ENCODE results near the gene LRRC4C. TPM values are rescaled to one million over a fixed set of nuclear protein-coding genes. Genes with fewer than 3 reads are reported as not detected.
"Not testable (repeated sequence)": the region's sequence is repeated elsewhere in the genome, so short reads cannot be mapped to it uniquely, and the experiment has no call there.

The LRRC4C gene
- polyA plus RNA-seq, 1 experiment = 0.02 TPM

GRCh38 chr11:40203606-40204005, 1255.8 kb downstream of the LRRC4C start:
- TF ChIP-seq CTCF (IDR thresholded peaks at IDR 0.05; ENCODE audit: low read depth, low read length) = no peak
- CTCF ChIA-PET = no interaction called here
- Histone ChIP-seq H3K4me3 (ENCODE audit: low read depth, low read length) (no peak overlapping the region), H3K27ac (ENCODE audit: low read depth, low read length) (no peak overlapping the region), H3K27me3 (ENCODE audit: control insufficient read depth, insufficient read depth, low read length) (no peaks in the 10 kb centered on the region), H3K9me3 (ENCODE audit: control insufficient read depth, insufficient read depth, low read length) (no peaks in the 10 kb centered on the region)
- POLR2A ChIA-PET = no interaction called here
- no peak for DNase-seq (ENCODE audit: low read depth, low spot score)

- Histone ChIP-seq H3K4me3 (ENCODE audit: low read depth, low read length) (no peak overlapping the region), H3K27ac (ENCODE audit: low read depth, low read length) (no peak overlapping the region), H3K9me3 (ENCODE audit: control insufficient read depth, insufficient read depth, low read length) (no peaks in the 10 kb centered on the region), H3K27me3 (ENCODE audit: control insufficient read depth, insufficient read depth, low read length) (no peaks in the 10 kb centered on the region)
- DNase-seq (ENCODE audit: low read depth, low spot score) = no peak
- TF ChIP-seq CTCF (IDR thresholded peaks at IDR 0.05; ENCODE audit: low read depth, low read length) = no peak
- ChIA-PET CTCF (no interaction called here), POLR2A (no interaction called here)
These were observed 1256.7 kb downstream of the LRRC4C start for GRCh38 chr11:40202589-40203270.

GRCh38 chr11:40192590-40192989, 1266.9 kb downstream of the LRRC4C start:
- H3K9me3 ChIP-seq (ENCODE audit: control insufficient read depth, insufficient read depth, low read length); H3K27ac ChIP-seq (ENCODE audit: low read depth, low read length); DNase-seq (ENCODE audit: low read depth, low spot score); H3K27me3 ChIP-seq (ENCODE audit: control insufficient read depth, insufficient read depth, low read length); H3K4me3 ChIP-seq (ENCODE audit: low read depth, low read length); CTCF ChIA-PET; POLR2A ChIA-PET: not testable (repeated sequence)

GRCh38 chr11:40190294-40190693, 1269.2 kb downstream of the LRRC4C start:
- no peak overlapping the region for H3K4me3 ChIP-seq (ENCODE audit: low read depth, low read length)
- DNase-seq (ENCODE audit: low read depth, low spot score) = no peak
- no peak overlapping the region for H3K27ac ChIP-seq (ENCODE audit: low read depth, low read length)
- peaks cover 3% of the 10 kb centered on the region; the same call in 1 of the 2 replicates for H3K9me3 ChIP-seq (ENCODE audit: control insufficient read depth, insufficient read depth, low read length)
- no peak for TF ChIP-seq CTCF (IDR thresholded peaks at IDR 0.05; ENCODE audit: low read depth, low read length)
- no peaks in the 10 kb centered on the region for H3K27me3 ChIP-seq (ENCODE audit: control insufficient read depth, insufficient read depth, low read length)
- ChIA-PET POLR2A (no interaction called here), CTCF (no interaction called here)

GRCh38 chr11:40188848-40189247, 1270.6 kb downstream of the LRRC4C start:
- Histone ChIP-seq H3K27me3 (ENCODE audit: control insufficient read depth, insufficient read depth, low read length) (no peaks in the 10 kb centered on the region), H3K9me3 (ENCODE audit: control insufficient read depth, insufficient read depth, low read length) (peaks cover 3% of the 10 kb centered on the region; the same call in 1 of the 2 replicates), H3K4me3 (ENCODE audit: low read depth, low read length) (no peak overlapping the region), H3K27ac (ENCODE audit: low read depth, low read length) (no peak overlapping the region)
- no peak for TF ChIP-seq CTCF (IDR thresholded peaks at IDR 0.05; ENCODE audit: low read depth, low read length)
- CTCF ChIA-PET = no interaction called here
- no peak for DNase-seq (ENCODE audit: low read depth, low spot score)
- POLR2A ChIA-PET = no interaction called here

Measured in AG04450 (cell line).